Measurements from ENCODE around the gene MX1.

MX1 gene

DNA sequence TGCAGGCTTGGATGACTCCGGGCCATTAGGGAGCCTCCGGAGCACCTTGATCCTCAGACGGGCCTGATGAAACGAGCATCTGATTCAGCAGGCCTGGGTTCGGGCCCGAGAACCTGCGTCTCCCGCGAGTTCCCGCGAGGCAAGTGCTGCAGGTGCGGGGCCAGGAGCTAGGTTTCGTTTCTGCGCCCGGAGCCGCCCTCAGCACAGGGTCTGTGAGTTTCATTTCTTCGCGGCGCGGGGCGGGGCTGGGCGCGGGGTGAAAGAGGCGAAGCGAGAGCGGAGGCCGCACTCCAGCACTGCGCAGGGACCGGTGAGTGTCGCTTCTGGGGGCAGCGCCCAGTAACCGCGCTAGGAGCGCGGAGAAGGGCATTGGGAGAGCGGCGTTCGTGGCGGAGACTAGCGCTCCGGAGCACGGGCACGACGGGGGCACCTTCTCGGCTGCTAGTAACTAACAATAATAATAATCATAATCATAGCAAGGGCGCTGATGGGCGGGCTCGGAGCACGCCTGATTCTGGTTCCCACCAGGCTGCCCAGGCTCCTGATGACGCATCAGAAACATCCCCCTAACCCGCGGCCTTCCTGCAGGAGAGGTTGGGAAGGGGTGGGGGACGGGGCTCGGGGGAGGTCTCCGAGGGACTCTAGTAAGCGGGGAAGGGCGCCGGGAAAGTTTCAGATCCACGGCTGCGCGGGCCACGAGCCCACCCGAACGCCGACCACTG is at the start of gene MX1:
Gene MX1 (plus strand): TSS at position 286 of the 722 bp plus-strand sequence. CDS start 5,832 bp downstream, outside the sequence.
- DNase-seq: peak; percentile 75 to 88 (median 80)

GRCh38 chr21:41377715-41378114 is 48.3 kb upstream of the MX1 start:
- no peak for DNase-seq

DNA sequence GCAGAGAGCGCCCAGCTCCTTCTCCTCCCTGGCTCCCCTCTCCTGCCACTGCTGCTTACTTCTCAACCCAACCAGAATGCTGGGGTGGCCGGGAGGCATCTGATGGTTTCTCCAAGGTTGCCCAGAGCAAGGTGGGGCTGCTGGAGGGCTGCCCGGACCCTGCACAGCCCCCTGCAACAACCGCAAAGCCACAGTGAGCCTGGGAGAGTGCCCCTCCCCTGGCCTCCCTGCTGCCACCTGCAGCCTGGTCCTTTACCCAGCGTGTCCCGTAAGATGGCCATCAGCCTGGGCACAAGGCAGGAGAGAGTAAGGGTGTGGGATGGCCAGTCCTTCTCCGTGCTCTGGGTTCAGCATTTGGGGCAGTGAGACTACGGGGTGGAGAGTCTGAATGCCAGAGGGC is 47.2 kb upstream of the MX1 start:
- DNase-seq: no peak

DNA sequence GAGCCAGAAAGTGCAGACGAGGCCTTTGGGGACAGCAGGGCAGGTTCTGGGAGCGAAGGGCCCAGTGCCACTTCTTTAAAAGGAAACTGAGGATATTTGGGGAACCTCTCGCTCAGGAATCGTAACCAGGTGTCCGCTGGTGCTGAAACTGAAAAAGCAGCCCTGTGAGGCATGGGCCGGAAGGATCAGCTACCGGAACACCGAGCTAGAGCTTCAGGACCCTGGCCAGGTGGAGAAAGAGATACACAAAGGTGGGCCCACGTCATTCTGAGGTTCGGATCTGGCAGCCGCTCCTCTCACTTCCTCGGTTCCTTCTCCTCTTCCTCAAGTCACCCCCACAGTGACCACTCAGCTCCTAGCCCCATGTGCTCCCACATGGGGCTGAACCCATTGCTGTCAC is 46.1 kb upstream of the MX1 start:
- DNase-seq: no peak

DNA sequence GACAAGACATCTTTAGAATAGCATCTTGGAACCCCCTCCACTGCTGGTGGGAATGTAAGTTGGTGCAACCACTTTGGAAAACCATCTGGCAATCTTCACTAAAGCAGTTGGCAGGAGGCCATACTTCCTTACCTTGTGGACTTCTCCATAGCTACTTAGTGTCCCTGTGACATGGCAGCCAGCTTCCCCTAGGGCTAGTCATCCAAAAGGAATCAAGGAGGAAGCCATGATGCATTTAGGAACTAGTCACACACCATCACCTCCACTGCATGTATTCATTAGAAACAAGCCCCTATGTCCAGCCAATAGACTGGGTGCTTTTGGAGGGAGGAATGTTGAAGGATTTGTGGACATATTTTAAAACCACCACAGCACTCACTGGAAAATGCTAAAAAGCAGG is 44.3 kb upstream of the MX1 start:
- no peak for DNase-seq

DNA sequence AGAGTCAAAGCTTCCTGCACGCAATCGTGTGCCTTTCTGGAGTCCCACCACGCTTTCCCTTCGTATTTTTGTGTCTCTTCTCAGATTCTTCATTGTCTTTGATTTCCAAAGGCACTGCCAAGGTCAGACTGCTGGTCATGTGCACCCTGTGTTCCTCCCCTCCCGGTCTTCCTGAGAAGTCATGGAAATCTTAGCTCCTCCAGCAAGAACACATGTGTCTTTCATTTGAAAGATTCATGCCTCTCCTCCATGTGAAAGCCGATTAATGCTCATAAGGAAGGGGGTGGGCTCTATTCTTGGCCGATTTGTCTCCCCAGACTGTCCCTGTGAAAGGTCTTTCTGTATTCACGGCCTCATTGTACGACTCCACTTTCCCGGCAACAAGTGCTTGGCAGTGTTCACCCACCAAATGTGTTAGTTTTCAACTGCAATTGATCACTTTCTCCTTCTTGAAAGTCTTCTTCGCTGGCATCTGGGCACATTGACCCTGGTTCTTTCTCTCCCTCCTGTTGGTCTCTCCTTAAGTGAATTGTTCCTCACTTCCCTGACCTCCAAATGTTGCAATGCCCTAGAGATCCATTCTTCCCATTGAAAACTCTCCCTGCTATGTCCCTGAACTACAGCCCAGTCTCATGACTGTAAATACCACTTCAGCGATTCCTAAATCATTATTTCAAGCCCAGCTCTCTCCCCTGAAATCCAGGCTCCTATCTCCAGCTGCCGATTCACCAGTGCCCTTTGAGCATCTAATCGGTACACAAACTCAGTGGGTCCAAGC is 38.8 kb upstream of the MX1 start:
- no peak for DNase-seq

GRCh38 chr21:41387824-41388223 is 38.2 kb upstream of the MX1 start:
- no peak for DNase-seq

- no peak for DNase-seq
Observed at GRCh38 chr21:41388259-41388658, 37.8 kb upstream of the MX1 start.

DNA sequence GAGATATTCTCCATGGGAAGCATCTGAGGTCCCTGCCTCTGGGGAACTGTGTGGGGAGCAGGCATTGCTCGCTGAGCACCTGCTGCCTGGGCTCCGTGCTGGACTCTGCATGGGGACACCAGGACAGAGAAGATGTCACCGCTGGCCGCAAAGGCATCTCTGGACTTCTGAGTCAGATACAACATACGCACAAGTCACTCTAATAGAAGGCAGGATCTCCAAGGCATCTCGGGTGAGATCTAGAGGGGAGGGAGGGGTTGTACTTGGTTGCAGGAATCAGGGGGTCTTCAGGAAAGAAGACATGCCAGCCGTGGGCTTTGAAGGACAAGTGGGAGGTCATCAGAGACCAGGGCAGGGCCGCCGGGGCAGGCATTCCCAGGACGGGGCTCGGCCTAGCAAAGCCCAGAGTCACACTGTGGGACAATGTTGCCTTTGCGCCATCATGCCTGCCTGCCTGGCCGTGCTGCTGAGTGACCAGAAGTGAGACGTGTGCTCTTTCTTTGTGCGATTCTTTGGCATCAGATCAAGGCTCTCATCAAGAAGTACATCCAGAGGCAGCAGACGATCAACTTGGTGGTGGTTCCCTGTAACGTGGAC is 35.9 kb upstream of the MX1 start:
- no peak for DNase-seq

DNA sequence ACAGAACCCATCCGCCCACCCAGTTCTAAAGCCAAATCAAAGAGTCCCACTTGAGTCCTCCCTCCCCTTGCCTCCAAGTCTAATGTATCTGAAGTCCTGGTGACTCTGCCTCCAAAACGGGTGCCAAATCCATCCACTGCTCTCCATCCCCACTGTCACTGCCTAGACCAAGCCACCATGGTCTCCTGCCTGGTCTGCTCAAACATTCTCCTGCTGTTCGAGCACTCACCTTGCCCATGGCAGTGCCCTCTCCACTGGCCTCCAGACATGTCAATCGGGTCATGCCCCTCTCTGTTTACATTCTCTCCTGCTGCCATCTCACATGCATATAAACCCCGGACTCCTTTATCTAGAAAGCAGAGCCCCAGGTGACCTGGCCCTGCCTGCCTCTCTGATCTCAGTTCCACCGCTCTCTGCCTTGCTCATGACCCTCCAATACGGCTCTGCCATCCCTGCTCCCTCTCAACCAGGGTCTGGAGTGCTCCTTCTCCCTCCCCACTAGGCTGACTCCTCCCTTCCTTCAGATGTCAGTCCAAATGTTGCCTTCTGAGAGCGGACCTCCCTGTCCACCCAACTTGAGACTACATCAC is 32.1 kb upstream of the MX1 start:
- DNase-seq: no peak

DNA sequence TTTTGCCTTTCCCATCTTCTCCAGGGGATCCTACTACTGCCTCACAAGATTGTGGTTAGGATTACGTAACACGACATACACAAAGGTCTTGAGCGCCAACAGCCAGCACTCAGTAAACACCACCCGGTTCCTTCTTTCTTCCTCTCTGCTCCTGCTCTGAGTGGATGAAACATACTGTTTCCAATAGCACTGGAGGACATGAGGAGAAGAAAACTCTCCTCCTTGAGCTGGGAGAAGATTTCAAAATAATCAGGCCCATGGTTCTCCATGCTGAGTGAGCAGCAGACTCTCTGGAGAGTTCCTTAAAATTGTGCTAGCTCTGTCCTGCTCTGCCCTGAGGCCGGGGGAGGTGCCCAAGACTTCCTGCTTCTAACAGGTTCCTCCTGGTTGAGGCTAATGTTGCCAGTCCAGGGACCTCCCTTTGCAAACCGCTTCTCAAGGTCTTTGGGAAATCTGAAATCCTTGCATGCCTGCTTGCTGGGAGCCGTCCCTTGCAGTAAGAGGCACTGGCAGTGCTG is 29.4 kb upstream of the MX1 start:
- DNase-seq: no peak

GRCh38 chr21:41397471-41397891 is 28.6 kb upstream of the MX1 start:
- DNase-seq: no peak

DNA sequence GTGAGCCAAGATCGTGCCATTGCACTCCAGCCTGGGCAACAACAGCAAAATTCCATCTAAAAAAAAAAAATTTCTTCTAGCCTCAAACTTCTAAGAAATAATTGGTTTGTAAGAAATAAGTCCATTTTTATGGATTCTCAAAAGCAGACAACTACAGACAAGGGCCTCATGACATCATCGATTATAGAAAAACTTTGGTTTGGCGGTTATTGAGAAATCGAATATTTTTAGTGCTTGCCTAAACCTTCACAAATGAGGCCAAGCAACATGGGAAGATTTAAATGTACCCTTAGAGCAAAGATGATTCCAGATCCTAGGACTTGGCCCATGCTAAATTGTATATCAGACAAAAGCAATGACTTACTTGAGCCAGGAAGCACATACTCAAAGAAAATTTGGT is 27.8 kb upstream of the MX1 start:
- no peak for DNase-seq

DNA sequence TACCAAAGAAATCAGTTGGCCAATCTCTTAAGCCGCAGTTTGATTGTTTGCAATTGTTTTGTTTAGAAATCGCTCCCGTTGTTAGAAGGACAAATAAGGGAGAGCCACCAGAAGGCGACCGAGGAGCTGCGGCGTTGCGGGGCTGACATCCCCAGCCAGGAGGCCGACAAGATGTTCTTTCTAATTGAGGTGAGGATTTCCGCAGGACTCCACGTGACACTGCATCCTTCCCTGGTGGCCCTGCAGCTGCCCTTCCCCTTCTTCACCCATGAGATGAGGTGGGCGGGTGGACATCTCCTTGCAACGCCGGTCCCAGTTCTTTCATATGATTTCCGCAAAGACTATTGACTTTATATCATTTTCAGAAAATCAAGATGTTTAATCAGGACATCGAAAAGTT is 27.2 kb upstream of the MX1 start:
- DNase-seq: no peak

GRCh38 chr21:41399246-41399800 is 26.7 kb upstream of the MX1 start:
- DNase-seq: no peak

DNA sequence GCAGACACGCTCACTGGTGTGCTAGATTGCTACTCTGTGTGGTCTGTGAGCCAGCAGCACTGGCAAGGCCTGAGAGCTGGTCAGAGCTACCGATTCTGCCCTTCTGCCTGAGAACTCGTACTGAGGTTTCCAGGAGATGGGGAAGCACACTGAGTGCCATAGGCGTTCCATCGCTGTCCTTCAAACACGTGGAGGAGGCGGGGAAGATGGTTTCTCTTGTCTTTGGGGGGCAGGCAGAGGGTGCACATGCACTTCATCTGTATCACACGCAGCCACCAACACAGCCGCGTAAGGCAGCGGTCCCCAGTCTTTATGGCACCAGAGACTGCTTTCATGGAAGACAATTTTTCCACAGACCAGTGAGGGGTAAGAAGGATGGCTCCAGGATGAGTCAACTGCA is 23.8 kb upstream of the MX1 start:
- DNase-seq: no peak

DNA sequence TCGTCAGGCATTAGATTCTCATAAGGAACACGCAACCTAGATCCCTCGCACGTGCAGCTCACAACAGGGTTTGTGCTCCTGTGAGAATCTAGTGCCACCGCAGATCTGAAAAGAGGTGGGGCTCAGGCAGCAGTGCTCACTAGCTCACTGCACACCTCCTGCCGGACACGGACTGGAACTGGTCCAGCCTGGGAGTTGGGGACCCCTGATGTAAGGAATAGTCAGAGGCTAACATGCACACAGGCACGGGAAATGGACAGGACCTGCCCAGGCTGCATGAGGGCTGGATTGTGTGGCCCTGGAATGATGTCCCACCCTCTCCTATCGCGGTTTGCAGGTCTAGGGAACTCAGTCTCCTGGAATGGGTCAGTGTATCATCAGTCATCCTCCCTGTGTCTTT is 23.2 kb upstream of the MX1 start:
- DNase-seq: no peak

DNA sequence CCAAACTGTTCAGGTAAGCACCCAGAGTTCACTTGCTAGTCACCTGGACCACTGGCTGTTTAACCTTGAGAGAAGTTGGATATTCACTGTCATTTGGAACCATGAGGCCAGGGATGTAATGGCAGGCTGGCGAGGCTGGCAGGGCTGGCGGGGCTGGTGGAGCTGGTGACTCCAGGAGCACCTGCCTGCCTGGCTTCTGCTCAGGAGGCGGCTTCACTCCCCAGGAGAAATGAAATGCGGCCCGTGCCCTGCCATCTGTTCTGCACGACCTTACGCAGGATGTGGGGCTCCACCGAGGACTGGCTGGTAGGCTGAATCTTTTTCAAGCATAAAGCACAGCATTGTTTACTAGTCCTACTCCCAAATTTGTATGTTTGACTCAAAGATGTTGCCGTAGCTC is 22.7 kb upstream of the MX1 start:
- no peak for DNase-seq

DNA sequence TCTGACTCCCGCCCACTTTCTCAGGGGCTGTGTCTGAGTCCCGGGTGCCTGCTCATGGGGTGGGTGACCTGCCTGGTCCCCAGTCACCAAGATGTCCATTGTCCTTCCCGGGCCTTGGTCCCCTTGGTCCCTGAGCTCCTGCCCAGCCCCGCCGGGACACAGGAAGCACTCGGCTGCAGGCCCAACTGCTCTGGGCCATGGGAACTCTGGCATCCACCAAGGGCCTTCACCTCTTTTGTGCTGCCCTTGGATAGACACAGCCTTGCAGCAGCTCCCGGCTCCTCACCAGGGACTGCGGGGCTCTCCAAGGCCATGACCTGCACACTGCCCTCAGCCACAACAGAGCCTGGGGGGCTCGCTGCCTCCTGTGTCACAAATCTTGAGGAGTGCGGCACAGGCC is 22.1 kb upstream of the MX1 start:
- no peak for DNase-seq

DNA sequence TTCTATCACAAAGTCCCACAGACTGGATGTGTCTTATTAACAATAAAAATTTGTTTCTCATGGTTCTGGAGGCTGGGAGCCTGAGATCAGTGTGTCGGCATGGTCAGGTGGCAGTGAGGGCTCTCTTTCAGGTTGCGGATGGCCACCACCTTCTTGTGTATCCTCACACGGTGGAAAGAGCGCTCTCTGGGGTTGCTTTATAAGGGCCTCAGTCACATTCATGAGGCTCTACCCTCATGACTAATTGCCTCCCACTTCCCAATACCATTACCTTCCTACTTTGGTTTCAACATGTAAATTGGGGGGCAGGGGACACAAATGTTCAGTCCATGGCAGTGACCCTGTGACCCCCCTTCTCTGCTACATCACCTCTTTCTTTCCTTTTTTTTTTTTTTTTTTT is 20.7 kb upstream of the MX1 start:
- no peak for DNase-seq

- no peak for DNase-seq
Observed at GRCh38 chr21:41406340-41406739, 19.7 kb upstream of the MX1 start.

DNA sequence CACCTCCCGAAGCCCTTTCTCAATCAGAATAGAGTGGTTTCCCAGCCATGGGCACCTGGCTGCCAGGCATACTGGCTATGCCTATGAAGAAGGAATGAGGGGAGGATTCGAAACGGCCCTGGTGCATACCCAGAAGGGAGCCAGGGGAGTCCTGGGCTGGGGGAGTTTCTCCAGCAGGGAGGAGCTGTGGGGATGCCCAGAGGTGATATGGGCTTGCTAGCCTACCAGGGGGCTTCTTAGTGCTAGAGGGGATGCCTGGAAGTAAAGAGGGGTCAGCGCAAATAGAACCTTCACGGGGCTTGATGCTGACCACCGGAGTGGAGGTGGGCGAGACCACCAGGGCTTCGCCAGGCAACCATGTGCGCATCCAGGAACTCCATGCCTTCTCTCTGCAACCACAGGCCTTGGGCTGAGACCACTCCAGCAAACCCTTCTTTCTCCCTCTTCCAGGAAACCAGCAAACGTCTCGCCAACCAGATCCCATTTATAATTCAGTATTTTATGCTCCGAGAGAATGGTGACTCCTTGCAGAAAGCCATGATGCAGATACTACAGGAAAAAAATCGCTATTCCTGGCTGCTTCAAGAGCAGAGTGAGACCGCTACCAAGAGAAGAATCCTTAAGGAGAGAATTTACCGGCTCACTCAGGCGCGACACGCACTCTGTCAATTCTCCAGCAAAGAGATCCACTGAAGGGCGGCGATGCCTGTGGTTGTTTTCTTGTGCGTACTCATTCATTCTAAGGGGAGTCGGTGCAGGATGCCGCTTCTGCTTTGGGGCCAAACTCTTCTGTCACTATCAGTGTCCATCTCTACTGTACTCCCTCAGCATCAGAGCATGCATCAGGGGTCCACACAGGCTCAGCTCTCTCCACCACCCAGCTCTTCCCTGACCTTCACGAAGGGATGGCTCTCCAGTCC is 18.2 kb upstream of the MX1 start:
- no peak for DNase-seq

All from stimulated activated naive CD4-positive, alpha-beta T cell (primary cell).